HG03558 (cell line): ENCODE measurements around the gene TLR6.
A peak's percentile ranks its signal among the peaks of the same experiment; 100 is the strongest.
"Not testable (repeated sequence)": the region's sequence is repeated elsewhere in the genome, so short reads cannot be mapped to it uniquely, and the experiment has no call there.

Source experiments
- ATAC-seq: cut with Tn5 transposase; IDR thresholded peaks from one replicate; pipeline ENCODE4 v1.9.1; 2021; ENCODE audit warnings: moderate number of reproducible peaks; ENCODE audit not compliant: unreplicated experiment; ENCODE audit errors: extremely low read depth

Gene TLR6

DNA sequence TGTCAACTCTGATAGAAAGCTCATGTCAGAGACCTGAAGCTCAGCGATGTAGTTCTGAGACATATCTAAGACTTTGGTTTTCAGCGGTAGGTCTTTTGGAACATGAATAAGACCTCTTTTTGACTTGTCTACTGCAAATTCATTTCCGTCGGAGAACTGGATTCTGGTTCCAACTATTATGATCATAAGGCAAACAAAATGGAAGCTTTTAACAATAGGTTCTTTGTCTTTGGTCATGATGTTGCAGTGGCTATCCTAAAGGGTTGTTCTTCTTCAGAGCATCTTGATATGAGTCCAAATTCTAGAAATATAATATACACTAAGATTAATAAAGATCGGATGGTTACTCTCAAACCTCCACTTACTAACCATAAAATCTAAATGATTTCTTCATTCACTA lies 27.4 kb downstream of the TLR6 start:
- ATAC-seq: no peak

DNA sequence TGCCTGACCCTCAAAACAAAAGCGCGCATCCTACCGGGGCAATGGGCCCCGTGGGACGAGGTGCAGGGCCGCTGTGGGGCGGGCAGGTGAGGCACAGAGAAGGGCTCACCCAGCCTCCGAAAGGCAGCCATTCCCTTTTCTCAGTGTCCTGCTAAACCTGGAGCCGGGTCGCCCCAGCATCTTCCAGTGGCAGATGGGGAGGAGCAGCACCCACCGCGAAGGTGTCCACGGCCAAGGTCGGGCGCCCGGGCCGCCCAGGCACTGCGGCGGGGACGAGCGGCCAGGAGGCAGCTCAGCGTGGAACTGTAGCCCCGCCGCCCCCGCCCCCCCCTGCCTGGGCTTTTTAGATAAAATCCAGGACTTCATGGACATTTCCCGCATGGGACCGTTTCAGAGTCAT lies 32.9 kb downstream of the TLR6 start:
- no peak for ATAC-seq

DNA sequence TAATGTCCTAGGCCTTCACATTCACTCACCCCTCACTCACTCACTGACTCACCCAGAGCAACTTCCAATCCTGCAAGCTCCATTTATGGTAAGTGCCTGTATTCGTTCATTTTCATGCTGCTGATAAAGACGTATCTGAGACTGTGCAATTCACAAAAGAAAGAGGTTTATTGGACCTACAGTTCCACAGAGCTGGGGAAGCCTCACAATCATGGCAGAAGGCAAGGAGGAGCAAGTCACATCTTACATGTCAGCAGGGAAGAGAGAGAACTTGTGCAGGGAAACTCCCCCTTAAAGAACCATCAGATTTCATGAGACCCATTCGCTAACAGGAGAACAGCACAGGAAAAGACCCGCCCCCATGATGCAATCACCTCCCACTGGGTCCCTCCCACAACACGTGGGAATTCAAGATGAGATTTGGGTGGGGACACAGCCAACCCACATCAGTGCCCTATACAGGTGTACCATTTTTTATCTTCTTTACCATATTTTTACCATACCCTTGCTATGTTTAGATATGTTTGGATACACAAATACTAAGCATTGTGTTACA lies 33.8 kb downstream of the TLR6 start:
- ATAC-seq: no peak

DNA sequence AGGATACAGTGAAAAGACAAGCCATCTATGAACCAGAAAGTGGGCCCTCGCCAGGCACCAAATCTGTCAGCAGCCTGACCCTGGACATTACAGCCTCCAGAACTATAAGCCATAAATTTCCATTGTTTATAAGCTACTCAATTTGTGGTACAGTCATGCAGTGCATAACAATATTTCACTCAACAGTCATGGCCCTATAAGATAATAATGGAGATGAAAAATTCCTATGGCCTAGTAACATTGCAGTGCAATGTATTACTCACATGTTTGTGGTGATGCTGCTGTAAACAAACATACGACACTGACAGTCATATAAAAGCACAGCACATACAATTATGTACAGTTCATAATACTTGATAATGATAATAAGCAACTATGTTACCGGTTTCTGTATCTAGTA lies 34.9 kb downstream of the TLR6 start:
- no peak for ATAC-seq

DNA sequence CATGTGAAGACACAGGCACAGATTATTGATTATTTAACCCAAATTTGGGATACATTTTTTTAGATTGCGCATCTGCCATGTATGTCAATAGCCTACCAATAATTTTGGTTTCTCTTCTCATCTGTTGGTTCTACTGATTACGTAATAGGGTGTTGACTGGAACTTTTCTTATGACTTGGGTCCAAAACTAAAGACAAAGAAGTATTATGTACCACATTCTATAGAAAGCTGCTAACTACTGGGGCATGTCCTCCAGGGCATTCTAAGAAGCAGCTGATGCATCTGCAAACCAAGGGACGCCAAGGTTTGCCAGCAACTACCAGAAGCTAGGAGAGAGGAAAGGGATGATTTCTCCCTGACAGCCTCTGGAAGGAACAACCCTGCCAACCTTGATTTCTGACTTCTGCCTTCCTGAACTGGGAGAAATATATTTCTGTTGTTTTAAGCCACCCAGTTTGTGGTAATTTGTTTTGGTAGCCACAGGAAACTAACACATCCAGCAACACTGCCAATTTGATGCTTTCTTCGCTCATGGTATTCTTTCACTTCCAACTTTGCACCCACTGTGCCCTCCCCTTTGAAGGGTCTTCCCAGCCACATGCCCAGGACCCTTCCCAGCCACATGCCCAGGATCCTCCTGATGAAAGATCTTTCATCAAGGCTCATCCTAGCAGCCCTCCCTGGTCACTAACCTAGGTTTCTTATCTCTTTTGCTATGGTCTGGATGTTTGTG lies 36.1 kb downstream of the TLR6 start:
- no peak for ATAC-seq

DNA sequence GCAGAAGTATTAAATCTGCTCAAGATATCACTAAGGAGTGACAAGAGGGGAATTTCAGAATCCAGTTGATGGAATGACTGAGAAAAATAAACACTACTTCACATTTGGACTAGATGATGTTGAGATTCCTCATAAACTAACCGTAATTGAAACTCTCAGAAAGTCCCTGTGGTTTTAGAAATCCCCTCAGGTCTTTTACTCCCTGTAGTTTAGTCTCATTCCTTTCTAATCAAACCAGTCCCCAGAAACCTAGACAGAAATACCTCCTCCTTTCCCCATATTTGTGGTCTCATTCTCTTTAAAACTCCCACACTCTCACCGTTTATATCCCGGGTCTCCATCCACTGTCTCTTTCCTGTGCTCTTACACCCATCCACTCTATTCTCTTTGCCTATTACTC lies 37.0 kb downstream of the TLR6 start:
- no peak for ATAC-seq

DNA sequence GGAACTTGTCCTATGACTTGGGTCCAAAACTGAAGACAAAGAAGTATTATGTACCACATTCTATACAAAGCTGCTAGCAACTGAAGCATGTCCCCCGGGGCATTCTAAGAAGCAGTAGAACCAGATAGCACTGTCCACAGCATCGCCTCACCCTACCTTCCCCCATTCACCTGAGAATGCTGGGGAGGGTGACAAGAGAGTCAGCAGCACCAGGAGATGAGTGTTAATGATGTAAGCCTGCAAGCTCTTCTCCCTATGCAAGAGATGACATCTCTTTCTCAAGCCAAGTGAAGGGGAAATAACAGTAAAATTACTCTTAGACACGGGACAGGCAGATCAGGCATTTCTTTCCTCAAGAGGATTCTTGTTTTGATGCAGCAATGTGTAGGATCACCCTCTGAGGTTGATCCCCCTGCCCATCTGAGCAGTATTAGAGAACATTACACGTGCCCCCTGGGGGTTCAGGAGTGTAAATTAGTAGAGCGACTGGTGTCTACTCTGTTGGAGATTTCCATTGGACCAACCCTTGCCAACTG lies 38.1 kb downstream of the TLR6 start:
- peak; percentile 38 for ATAC-seq

DNA sequence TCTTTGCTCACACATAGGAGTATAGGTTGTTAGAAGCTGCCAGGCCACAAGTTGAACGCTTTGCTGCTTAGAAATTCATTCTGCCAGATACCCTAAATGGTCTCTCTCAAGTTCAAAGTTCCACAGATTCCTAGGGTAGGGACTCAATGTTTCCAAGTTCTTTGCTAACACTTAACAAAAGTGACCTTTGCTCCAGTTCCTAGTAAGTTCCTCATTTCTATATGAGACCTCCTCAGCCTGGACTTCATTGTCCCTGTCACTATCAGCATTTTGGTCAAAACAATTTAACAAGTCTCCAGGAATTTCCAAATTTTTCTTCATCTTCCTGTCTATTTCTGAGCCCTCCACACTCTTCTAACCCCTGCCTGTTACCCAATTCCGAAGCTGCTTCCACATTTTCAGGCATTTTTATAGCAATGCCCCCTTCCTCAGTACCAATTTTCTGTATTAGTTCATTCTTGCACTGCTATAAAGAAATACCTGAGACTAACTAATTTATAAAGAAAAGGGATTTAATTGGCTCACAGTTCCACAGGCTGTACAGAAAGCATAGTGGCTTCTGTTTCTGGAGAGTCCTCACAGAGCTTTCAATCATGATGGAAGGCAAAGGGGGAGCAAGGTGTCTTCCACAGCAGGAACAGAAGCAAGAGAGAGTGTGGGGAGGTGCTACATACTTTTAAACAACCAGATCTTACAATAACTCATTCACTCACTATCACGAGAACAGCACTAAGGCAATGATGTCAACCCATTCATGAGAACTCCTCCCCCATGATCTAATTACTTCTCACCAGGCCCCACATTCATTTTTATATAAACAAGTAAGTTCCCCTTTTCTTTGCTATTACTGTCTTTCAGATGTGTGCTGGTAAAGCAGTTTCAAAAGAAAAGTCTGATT lies 40.5 kb downstream of the TLR6 start:
- ATAC-seq: no peak

DNA sequence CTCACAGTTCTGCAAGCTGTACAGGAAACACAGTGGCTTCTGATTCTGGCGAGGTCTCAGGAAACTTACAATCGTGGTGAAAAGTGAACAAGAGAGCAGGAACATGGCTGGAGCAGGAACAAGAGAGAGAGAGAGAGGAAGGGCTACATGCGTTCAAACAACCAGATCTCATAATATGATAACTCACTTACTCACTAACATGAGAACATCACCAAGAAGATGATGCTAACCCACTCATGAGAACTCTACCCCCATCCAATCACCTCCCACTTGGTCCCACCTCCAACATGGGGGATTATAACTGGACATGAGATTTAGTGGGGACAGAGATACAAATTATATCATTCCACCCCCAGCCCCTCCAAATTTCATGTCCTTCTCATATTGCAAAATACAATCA lies 42.2 kb downstream of the TLR6 start:
- no peak for ATAC-seq

DNA sequence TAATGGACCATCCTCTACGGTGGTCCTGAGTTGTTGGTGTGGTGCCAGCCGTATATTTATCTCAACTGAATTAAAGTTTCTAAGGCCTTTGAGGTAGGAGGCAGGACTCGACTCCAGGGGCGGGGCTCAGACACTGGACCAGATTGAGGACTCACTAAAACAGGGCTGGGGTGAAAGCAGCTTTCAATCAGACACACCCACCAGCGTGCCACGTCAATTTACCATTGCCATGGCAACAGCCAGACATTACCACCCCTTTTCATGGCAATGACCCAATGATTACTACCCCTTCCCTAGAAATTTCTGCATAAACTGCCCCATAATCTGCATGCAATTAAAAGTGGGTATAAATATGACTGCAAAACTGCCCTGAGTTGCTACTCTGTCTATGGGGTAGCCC lies 45.3 kb downstream of the TLR6 start:
- ATAC-seq: no peak

DNA sequence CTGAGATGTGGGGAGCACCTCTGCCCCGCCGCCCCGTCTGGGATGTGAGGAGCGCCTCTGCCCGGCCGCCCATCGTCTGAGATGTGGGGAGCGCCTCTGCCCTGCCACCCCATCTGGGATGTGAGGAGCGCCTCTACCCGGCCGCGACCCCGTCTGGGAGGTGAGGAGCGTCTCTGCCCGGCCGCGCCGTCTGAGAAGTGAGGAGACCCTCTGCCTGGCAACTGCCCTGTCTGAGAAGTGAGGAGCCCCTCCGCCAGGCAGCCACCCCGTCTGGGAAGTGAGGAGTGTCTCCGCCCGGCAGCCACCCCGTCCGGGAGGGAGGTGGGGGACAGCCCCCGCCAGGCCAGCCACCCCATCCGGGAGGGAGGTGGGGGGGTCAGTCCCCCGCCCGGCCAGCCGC lies 49.2 kb downstream of the TLR6 start:
- ATAC-seq: not testable (repeated sequence)

DNA sequence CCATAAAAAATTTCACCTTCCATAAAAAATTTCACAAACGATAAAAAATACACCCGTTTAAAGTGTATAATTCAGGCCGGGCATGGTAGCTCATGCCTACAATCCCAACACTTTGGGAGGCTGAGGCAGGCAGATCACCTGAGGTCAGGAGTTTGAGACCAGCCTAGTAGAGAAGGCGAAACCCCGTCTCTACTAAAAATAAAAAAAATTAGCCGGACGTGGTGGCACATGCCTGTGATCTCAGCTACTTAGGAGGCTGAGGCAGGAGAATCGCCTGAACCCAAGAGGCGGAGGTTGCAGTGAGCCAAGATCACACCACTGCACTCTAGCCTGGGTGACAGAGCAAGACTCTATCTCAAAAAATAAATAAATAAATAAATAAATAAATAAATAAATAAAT lies 50.4 kb downstream of the TLR6 start:
- not testable (repeated sequence) for ATAC-seq

DNA sequence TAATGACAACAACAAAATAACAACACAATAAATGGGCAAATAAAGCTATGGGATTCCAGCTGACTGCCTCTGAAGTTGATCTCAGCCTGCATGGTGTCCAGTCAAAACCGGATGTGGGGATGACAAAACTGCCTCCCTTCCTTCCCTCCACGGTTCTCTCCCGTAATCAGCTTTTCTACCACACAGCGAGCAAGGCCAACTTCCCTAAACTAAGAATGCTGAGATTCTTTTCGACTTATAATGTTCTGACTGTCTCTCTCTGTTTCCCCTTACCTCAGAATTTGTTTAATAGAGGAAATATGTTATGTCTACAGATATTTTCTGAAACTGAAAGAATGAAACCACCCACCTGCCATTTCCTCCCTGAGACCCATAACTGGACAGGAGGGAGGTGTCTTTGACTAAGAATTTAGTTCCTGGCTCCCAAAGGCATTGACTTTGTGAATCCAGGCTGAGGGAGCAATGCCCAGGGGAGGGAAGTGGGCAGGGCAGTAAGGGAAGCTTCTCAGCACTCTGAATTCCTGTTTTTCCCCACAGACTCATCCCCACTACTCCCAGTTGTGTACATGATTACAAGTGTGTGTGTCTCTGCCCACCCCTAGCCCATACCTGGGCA lies 51.0 kb downstream of the TLR6 start:
- ATAC-seq: peak; percentile 70

DNA sequence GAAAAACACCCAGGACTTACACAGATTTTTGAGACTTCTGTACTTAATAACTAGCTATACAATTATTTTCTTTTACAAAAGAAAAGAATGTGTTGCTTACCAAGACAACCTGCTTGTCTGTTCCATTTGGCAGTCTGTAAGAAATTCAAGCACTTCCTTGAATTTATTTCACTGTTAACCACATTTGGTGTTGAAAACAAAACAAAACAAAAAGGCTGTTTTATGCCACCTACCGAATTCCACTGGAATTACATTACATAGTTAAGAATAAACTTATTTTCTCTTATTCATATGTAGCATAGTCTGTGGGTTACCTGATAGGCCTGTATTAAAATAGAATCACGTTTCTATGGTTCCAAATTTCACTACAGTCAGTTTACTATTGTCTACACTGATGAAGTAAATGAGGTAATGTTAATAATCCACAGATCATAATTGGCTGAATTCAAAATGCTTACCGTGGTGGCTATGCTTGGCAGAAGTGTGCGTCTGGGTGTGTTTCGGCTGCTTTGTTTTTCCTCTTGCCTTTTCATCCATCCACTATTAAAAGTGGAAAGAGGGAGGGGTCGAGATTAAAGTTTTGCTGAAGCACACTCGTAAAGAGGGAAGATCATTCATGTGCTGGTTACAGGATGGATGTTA lies 51.8 kb downstream of the TLR6 start, which contains the start of gene TLR1:
TLR1 (minus strand) TSS at position 138 of the 642 bp plus-strand sequence. CDS start 5,960 bp downstream, outside the sequence.
- ATAC-seq: no peak

DNA sequence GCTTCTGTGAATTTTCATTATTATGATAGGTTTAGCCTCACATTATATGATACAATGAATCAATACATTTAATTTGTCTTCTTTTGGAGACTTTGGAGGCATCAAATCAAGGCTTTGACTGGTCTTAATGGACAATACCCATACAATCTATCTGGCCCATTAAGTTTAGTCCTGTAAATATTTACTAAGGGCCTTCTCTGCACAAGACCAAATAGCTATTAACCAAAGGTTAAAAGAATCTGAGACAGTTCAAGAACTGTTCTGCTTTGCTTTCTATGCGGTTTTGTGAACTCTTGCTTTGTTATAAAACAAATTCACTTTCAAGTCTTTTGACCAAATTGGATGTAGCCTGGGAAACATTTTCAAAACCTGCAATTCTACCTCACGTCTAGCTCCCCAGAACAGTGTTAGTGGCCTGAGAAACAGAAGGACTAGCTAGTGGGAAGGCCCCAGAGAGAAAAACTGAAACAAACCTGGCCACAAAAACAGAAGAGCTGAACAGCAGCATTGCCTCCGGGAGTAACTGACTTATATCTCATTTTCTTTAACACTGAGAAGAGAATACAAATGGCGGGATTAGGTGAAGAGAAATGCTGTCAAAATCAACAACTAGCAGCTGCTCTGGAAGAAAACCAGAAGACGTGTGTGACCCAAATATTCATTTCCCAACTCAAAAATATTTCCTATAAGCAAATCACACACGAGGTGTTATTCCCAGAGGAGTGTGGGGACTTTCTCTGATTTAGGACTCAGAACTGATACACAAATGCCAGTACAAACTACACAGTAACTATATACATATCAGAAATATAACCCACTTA lies 52.6 kb downstream of the TLR6 start:
- ATAC-seq: peak; percentile 32

DNA sequence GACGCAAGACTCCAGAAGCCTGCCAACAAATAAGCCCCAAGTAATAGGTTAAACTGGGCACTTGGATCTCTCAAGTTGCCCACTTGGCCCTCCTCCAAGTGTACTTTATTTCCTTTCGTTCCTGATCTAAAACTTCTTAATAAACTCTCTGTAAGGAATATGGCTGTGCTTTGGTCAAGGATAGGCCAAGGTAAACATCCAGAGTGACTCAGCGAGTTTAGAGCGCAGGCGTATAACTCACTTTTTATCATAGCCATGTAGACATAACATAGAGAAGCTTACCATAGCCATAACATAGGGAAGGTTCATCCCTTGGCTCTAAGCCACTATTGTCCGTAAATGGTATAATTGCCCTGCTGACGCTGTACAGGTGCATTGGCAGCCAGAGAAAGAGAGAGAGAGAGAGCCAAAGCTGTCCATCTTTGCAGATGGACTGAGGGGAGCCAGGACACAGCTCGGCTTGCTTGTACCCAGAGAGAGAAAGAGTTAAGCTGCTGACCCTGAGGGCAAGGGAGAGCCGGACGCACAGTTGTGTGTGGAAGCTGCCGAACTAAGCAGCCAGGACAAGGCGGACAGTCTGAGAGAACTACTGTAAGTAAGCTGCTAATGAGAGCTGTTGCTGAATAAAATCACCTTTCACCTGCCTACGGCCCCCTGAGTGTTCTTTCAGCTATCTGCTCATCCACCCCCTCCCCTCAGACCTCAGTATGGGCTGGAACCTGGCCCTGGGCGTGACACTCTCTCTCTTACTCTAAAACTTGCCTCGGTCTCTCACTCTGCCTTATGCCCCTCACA lies 53.9 kb downstream of the TLR6 start:
- no peak for ATAC-seq

DNA sequence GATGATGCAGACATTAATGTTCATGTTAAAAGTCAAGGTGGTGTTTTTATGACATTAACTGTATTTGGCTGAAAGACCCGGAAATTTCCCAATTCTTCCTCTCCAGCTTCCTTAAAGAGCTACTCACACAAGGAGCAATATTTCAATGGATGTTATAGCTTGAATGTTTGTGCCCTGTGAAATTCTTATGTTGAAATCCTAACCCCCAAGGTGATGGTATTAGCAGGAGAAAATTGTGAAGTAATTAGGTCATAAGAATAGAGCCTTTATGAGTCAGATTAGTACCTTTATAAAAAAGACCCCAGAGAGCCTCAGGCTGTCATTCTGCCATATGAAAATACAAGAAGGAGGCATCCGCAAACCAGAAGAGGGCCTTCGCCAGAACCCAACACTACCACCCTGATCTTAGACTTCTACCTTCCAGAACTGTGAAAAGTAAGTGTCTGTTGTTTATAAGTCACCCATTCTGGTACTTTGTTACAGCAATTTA lies 55.6 kb downstream of the TLR6 start:
- no peak for ATAC-seq

DNA sequence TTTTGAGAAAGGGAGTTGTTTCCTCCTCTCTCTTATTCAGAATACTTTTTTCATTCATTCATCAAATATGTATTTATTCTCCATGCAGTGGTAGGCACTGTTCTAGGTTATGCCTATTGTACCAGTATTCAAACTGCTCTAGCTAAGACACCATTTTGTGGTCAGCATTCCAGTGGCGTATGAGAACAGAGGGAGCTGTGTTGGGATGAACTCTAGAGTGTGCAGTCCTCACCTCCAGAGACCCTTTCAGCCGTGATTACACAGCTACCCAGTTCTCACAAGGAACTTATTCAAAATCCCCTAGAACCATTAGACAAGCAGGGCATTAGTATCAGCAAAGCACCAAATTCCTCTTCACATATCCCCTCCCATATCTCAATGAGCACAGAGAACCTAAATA lies 56.3 kb downstream of the TLR6 start:
- no peak for ATAC-seq
